T-cell (primary cell): Measurements from ENCODE around the gene PDGFD. TPM values are rescaled to one million over a fixed set of nuclear protein-coding genes. Genes with fewer than 3 reads are reported as not detected.

ENCODE experiments used
- ATAC-seq, 4 experiments: fragments of 200-7000 bp in 3 of 4; fragments of 150-1000 bp in 1 of 4; cut with Tn5 transposase; replicated peaks in 1 of 4; 1 replicate in 3 of 4; 2 replicates in 1 of 4; pipeline ENCODE4 v1.10.0; 2021; ENCODE audit warnings: moderate library complexity in 3 of 4, mild to moderate bottlenecking in 2 of 4, moderate number of reproducible peaks in 1 of 4
- CTCF ChIA-PET, 2 donors: fragments of 300-600 bp; sonication (Branson Sonifier 250); formaldehyde crosslinking; loops; one replicate each; lab custom pipeline; 2022; ENCODE audit warnings: antibody characterized with exemption in 2 of 2; lab: Charles Lee
- POLR2A ChIA-PET, 2 donors: fragments of 300-600 bp; sonication (Branson Sonifier 250); formaldehyde crosslinking; loops; one replicate each; lab custom pipeline; 2022; ENCODE audit warnings: antibody characterized with exemption in 2 of 2; lab: Charles Lee
- DNase-seq, 35 experiments: peaks; one replicate each; pipeline versions ENCODE4 v3.0.0 to v3.0.0-alpha.2; 2013 to 2023
- H3K27ac ChIP-seq: one replicate; pipeline ENCODE4 v1.5.1; 2013; ENCODE audit warnings: low read length
- H3K27me3 ChIP-seq, 2 experiments: replicated peaks in 1 of 2; 1 replicate in 1 of 2; 2 replicates in 1 of 2; pipeline versions ENCODE4 v1.6.1 to v1.7.0; 2013; ENCODE audit warnings: low read length in 1 of 2, mixed read lengths in 1 of 2; ENCODE audit not compliant: control insufficient read depth in 2 of 2, insufficient read depth in 2 of 2; ENCODE audit errors: extremely low read depth in 1 of 2
- H3K36me3 ChIP-seq, 2 donors: 1 replicate in 1 of 2; 2 replicates in 1 of 2; pipeline versions ENCODE4 v1.6.1 to v1.7.0; 2013; ENCODE audit warnings: low read length in 1 of 2; ENCODE audit not compliant: control insufficient read depth in 2 of 2, insufficient read depth in 1 of 2; ENCODE audit errors: extremely low read depth in 1 of 2
- H3K4me1 ChIP-seq, 2 experiments: 1 replicate in 1 of 2; 2 replicates in 1 of 2; pipeline versions ENCODE4 v1.6.1 to v1.7.0; 2013; ENCODE audit warnings: low read length in 2 of 2, mixed read lengths in 1 of 2; ENCODE audit not compliant: insufficient read depth in 2 of 2, control insufficient read depth in 1 of 2; ENCODE audit errors: extremely low read depth in 1 of 2
- H3K4me3 ChIP-seq, 2 donors: 1 replicate in 1 of 2; 2 replicates in 1 of 2; pipeline versions ENCODE4 v1.5.1 to v1.7.0; 2013; ENCODE audit warnings: mild to moderate bottlenecking in 2 of 2, low read length in 1 of 2, moderate library complexity in 1 of 2; ENCODE audit not compliant: control insufficient read depth in 1 of 2; ENCODE audit errors: extremely low read depth in 1 of 2
- H3K9me3 ChIP-seq: 2 replicates; pipeline ENCODE4 v1.7.0; 2013
- H3K27ac Mint-ChIP-seq, 2 donors: one replicate each; pipeline ENCODE4 v1.8.0; 2020 to 2021; ENCODE audit warnings: mild to moderate bottlenecking in 2 of 2, mixed read lengths in 2 of 2
- H3K27me3 Mint-ChIP-seq, 2 donors: one replicate each; pipeline ENCODE4 v1.8.0; 2021 to 2022; ENCODE audit warnings: mixed read lengths in 2 of 2
- H3K36me3 Mint-ChIP-seq: one replicate; pipeline ENCODE4 v1.8.0; 2021; ENCODE audit warnings: mixed read lengths
- H3K4me1 Mint-ChIP-seq, 3 donors: one replicate each; pipeline ENCODE4 v1.8.0; 2020 to 2022; ENCODE audit warnings: mixed read lengths in 3 of 3, mild to moderate bottlenecking in 1 of 3
- H3K4me3 Mint-ChIP-seq, 3 donors: one replicate each; pipeline ENCODE4 v1.8.0; 2020 to 2022; ENCODE audit warnings: mild to moderate bottlenecking in 3 of 3, mixed read lengths in 3 of 3, moderate library complexity in 3 of 3
- H3K9me3 Mint-ChIP-seq, 3 donors: one replicate each; pipeline ENCODE4 v1.8.0; 2020 to 2022; ENCODE audit warnings: mixed read lengths in 3 of 3
- WGBS: methylation state at CpG from one replicate; pipeline ENCODE4 v1.1.5; 2013; ENCODE audit warnings: missing lambda C conversion rate; ENCODE audit not compliant: insufficient coverage; 5-methylcytosine and 5-hydroxymethylcytosine counted together
- total RNA-seq, 35 experiments: library from RNA in 6 of 35; stranded (reverse) in 6 of 35; fragments of 120-200 nt in 1 of 35; gene quantifications; one replicate each; pipeline versions ENCODE4 v1.2.1 to v1.2.4 and lab custom pipeline; 2013 to 2026

Gene PDGFD
- total RNA-seq, 5 donors from 2014 or later (not counting 1 experiment from before 2014, with no cell fraction given) = 0.35 to 2.9 (median 1.2) TPM

DNA sequence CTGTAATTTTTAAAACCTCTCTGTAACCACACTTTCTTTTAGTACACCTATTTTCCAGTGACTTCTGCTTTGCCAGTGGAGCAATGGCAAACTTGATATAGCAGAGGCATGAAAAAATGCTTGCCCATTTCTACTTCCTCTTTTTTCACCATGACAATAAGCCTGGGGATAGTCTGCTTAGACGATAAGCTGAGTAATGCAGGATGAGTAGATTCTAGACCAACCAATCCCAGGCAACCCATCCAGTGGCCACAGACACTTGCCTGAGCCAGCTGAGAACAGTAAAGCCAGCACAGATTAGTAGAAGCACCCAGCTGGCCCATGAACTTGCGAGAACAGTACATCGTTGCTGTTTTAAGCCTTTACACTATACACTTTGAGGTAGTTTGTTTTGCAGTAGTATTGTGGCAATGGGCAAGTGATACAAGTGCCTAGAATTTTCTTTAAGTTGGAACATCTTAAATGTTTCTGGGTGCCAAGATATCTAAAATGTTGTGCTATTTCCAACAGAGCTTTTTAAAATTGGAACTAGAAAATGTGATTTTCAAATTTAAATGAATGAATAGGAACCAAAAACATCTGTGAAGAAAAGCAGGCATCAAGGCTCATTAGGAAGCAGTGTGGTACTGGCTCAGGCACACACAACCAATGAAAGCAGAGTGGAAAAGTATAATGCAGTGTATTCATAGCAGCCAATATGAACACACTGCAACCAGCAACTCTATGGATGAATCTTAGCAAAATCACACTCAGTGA, 89.8 kb downstream of the PDGFD start:
- Mint-ChIP-seq H3K4me1 (no peaks in the 10 kb centered on the region), H3K9me3 (no peaks in the 10 kb centered on the region), H3K27me3 (peaks cover 0 to 6% of the 10 kb centered on the region in 2 donors), H3K36me3 (no peaks in the 10 kb centered on the region), H3K4me3 (no peak overlapping the region), H3K27ac (no peak overlapping the region)
- Histone ChIP-seq H3K27me3 (no peaks in the 10 kb centered on the region), H3K4me1 (no peaks in the 10 kb centered on the region), H3K27ac (no peak overlapping the region), H3K36me3 (no peaks in the 10 kb centered on the region), H3K9me3 (no peaks in the 10 kb centered on the region), H3K4me3 (no peak overlapping the region)
- no peak for ATAC-seq
- WGBS = no CpG with 5 or more reads among the region's 3 CpGs
- peak in 1 of 35 experiments; percentile 1 for DNase-seq
- CTCF ChIA-PET = no interaction called here
- POLR2A ChIA-PET = no interaction called here

GRCh38 chr11:104067534-104067933, 96.4 kb downstream of the PDGFD start:
- no peak overlapping the region for H3K27ac ChIP-seq
- WGBS = 86% methylated on average over 1 of the region's 1 CpG
- H3K4me3 Mint-ChIP-seq = no peak overlapping the region
- H3K27me3 ChIP-seq = no peaks in the 10 kb centered on the region
- DNase-seq = no peak
- H3K36me3 ChIP-seq = no peaks in the 10 kb centered on the region
- POLR2A ChIA-PET = no interaction called here
- no peaks in the 10 kb centered on the region for H3K9me3 Mint-ChIP-seq
- H3K4me3 ChIP-seq = no peak overlapping the region
- no peak overlapping the region for H3K27ac Mint-ChIP-seq
- no peaks in the 10 kb centered on the region for H3K36me3 Mint-ChIP-seq
- no peaks in the 10 kb centered on the region for H3K9me3 ChIP-seq
- H3K27me3 Mint-ChIP-seq = no peaks in the 10 kb centered on the region
- CTCF ChIA-PET = no interaction called here
- H3K4me1 ChIP-seq = no peaks in the 10 kb centered on the region
- ATAC-seq = no peak
- H3K4me1 Mint-ChIP-seq = no peaks in the 10 kb centered on the region

- Histone ChIP-seq H3K4me1 (no peaks in the 10 kb centered on the region), H3K36me3 (no peaks in the 10 kb centered on the region), H3K4me3 (no peak overlapping the region), H3K27ac (no peak overlapping the region), H3K9me3 (no peaks in the 10 kb centered on the region), H3K27me3 (no peaks in the 10 kb centered on the region)
- ChIA-PET POLR2A (no interaction called here), CTCF (no interaction called here)
- no peak for ATAC-seq
- no peaks in the 10 kb centered on the region for H3K27me3 Mint-ChIP-seq
- 100% methylated on average over 1 of the region's 5 CpGs for WGBS
- DNase-seq = no peak
- H3K4me3 Mint-ChIP-seq = no peak overlapping the region
- H3K36me3 Mint-ChIP-seq = no peaks in the 10 kb centered on the region
- no peaks in the 10 kb centered on the region for H3K4me1 Mint-ChIP-seq
- H3K9me3 Mint-ChIP-seq = no peaks in the 10 kb centered on the region
- H3K27ac Mint-ChIP-seq = no peak overlapping the region
These were observed 99.8 kb downstream of the PDGFD start for GRCh38 chr11:104064034-104064630.

GRCh38 chr11:104061853-104062521, 102.0 kb downstream of the PDGFD start:
- no peaks in the 10 kb centered on the region for H3K9me3 ChIP-seq
- POLR2A ChIA-PET = no interaction called here
- no peak for ATAC-seq

DNA sequence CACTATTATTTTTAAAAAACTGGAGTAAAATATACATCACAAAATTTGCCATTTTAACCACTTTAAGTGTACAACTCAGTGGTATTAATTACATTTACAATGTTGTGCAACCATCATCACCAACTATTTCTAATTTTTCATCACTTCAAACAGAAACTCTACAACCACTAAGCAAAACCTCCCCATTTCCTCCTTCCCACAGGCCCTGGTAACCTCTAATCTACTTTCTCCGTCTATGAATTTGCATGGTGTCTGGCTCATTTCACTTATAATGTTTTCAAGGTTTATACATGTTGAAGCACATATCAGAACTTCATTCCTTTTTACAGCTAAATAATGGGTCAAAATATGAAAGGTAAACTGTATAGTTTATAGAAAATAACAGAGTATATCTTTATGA, 103.1 kb downstream of the PDGFD start:
- CTCF ChIA-PET = no interaction called here
- H3K27me3 ChIP-seq = no peaks in the 10 kb centered on the region
- no CpG with 5 or more reads among the region's 1 CpG for whole genome bisulfite sequencing
- no peaks in the 10 kb centered on the region for H3K4me1 ChIP-seq
- Mint-ChIP-seq H3K27me3 (no peaks in the 10 kb centered on the region), H3K4me1 (no peaks in the 10 kb centered on the region), H3K36me3 (no peaks in the 10 kb centered on the region), H3K9me3 (no peaks in the 10 kb centered on the region), H3K4me3 (no peak overlapping the region), H3K27ac (no peak overlapping the region)
- H3K27ac ChIP-seq = no peak overlapping the region
- no peaks in the 10 kb centered on the region for H3K9me3 ChIP-seq
- no peaks in the 10 kb centered on the region for H3K36me3 ChIP-seq
- no peak overlapping the region for H3K4me3 ChIP-seq
- POLR2A ChIA-PET = no interaction called here
- ATAC-seq = no peak
- DNase-seq = no peak

More at GRCh38 chr11:104061853-104062521, 102.0 kb downstream of the PDGFD start:
- Mint-ChIP-seq H3K27ac (no peak overlapping the region), H3K4me3 (no peak overlapping the region), H3K4me1 (no peaks in the 10 kb centered on the region), H3K9me3 (no peaks in the 10 kb centered on the region), H3K27me3 (no peaks in the 10 kb centered on the region), H3K36me3 (no peaks in the 10 kb centered on the region)
- CTCF ChIA-PET = no interaction called here
- H3K27me3 ChIP-seq = no peaks in the 10 kb centered on the region
- H3K27ac ChIP-seq = no peak overlapping the region
- no peak for DNase-seq
- WGBS = 89% methylated on average over 6 of the region's 9 CpGs
- no peaks in the 10 kb centered on the region for H3K36me3 ChIP-seq
- no peak overlapping the region for H3K4me3 ChIP-seq
- no peaks in the 10 kb centered on the region for H3K4me1 ChIP-seq

GRCh38 chr11:104060004-104060794, 103.7 kb downstream of the PDGFD start:
- no peaks in the 10 kb centered on the region for H3K36me3 ChIP-seq

More at GRCh38 chr11:104060004-104060794, 103.7 kb downstream of the PDGFD start:
- no peaks in the 10 kb centered on the region for H3K9me3 Mint-ChIP-seq
- no peaks in the 10 kb centered on the region for H3K9me3 ChIP-seq
- H3K27ac ChIP-seq = no peak overlapping the region
- H3K27me3 ChIP-seq = no peaks in the 10 kb centered on the region
- no peak overlapping the region for H3K27ac Mint-ChIP-seq
- no CpG with 5 or more reads among the region's 3 CpGs for WGBS
- DNase-seq = no peak
- ChIA-PET POLR2A (interaction anchor here in 1 of 2 donors (0.6 kb wide), 1 partner anchor 67 kb away, joined by 3 read pairs; no protein-coding TSS in a partner anchor), CTCF (no interaction called here)
- no peaks in the 10 kb centered on the region for H3K4me1 ChIP-seq
- no peak overlapping the region for H3K4me3 Mint-ChIP-seq
- no peak for ATAC-seq
- H3K4me3 ChIP-seq = no peak overlapping the region
- H3K36me3 Mint-ChIP-seq = no peaks in the 10 kb centered on the region
- no peaks in the 10 kb centered on the region for H3K4me1 Mint-ChIP-seq
- H3K27me3 Mint-ChIP-seq = peaks cover 0 to 2% of the 10 kb centered on the region in 2 donors
